GM23338 (cell line): Measurements from ENCODE around the gene SLC6A19. TPM values are rescaled to one million over a fixed set of nuclear protein-coding genes. Genes with fewer than 3 reads are reported as not detected.

ENCODE experiments used
- ATAC-seq: fragments of 200-7000 bp; cut with Tn5 transposase; 3 replicates; pipeline ENCODE4 v1.9.1; 2020
- DNase-seq: peaks from one replicate; pipeline ENCODE4 v3.0.0-alpha.2; 2015; ENCODE audit warnings: low spot score
- H2AFZ ChIP-seq: fragments of 200-600 bp; sonication (generic); 2 replicates; pipeline ENCODE4 v1.8.0; 2016; ENCODE audit warnings: antibody characterized with exemption, mild to moderate bottlenecking, moderate library complexity
- H3F3A ChIP-seq: fragments of 200-600 bp; sonication (generic); replicated peaks from 2 replicates; pipeline ENCODE4 v1.8.0; 2017; ENCODE audit warnings: antibody characterized with exemption, mixed run types, low read depth
- H3K27ac ChIP-seq: fragments of 200-600 bp; sonication (generic); 2 replicates; pipeline ENCODE4 v1.6.1; 2016; ENCODE audit warnings: low read depth
- H3K27me3 ChIP-seq: fragments of 200-600 bp; sonication (generic); 2 replicates; pipeline ENCODE4 v1.8.0; 2016; ENCODE audit warnings: mild to moderate bottlenecking, mixed run types, moderate library complexity; ENCODE audit not compliant: insufficient read depth
- H3K36me3 ChIP-seq: fragments of 200-600 bp; sonication (generic); 2 replicates; pipeline ENCODE4 v1.8.0; 2016; ENCODE audit warnings: mild to moderate bottlenecking; ENCODE audit not compliant: insufficient read depth
- H3K4me1 ChIP-seq: fragments of 200-600 bp; sonication (generic); 2 replicates; pipeline ENCODE4 v1.8.0; 2016; ENCODE audit warnings: mild to moderate bottlenecking, moderate library complexity; ENCODE audit not compliant: insufficient read depth
- H3K4me2 ChIP-seq: fragments of 200-600 bp; sonication (generic); 2 replicates; pipeline ENCODE4 v1.7.1; 2017; ENCODE audit warnings: mixed run types
- H3K4me3 ChIP-seq: fragments of 200-600 bp; sonication (generic); 2 replicates; pipeline ENCODE4 v1.6.1; 2016; ENCODE audit warnings: mixed run types
- H3K79me2 ChIP-seq: fragments of 200-600 bp; sonication (generic); replicated peaks from 2 replicates; pipeline ENCODE4 v1.8.0; 2017; ENCODE audit warnings: mild to moderate bottlenecking; ENCODE audit not compliant: insufficient read depth
- H3K9me2 ChIP-seq: fragments of 200-600 bp; sonication (generic); 2 replicates; pipeline ENCODE4 v1.8.0; 2017; ENCODE audit not compliant: insufficient read depth
- H4K20me1 ChIP-seq: fragments of 200-600 bp; sonication (generic); replicated peaks from 2 replicates; pipeline ENCODE4 v1.8.0; 2017; ENCODE audit warnings: mild to moderate bottlenecking; ENCODE audit not compliant: insufficient read depth
- H3K27ac Mint-ChIP-seq: 2 replicates; pipeline ENCODE4 v1.8.0; 2020; ENCODE audit warnings: inconsistent platforms, mild to moderate bottlenecking, moderate library complexity, mixed read lengths
- H3K27me3 Mint-ChIP-seq: 3 replicates; pipeline ENCODE4 v1.8.0; 2022; ENCODE audit warnings: low read depth, mild to moderate bottlenecking, moderate library complexity, mixed read lengths, inconsistent platforms; ENCODE audit not compliant: insufficient read depth, poor library complexity
- H3K36me3 Mint-ChIP-seq: 3 replicates; pipeline ENCODE4 v1.8.0; 2021; ENCODE audit warnings: low read depth, mild to moderate bottlenecking, inconsistent platforms, moderate library complexity, mixed read lengths
- H3K4me1 Mint-ChIP-seq: 3 replicates; pipeline ENCODE4 v1.8.0; 2020; ENCODE audit warnings: mild to moderate bottlenecking, inconsistent platforms, mixed read lengths
- H3K4me3 Mint-ChIP-seq: 3 replicates; pipeline ENCODE4 v1.8.0; 2021; ENCODE audit warnings: moderate library complexity, mild to moderate bottlenecking, inconsistent platforms, mixed read lengths
- H3K9me3 Mint-ChIP-seq: 3 replicates; pipeline ENCODE4 v1.8.0; 2020; ENCODE audit warnings: moderate library complexity, mild to moderate bottlenecking, inconsistent platforms, mixed read lengths
- EZH2phosphoT487 ChIP-seq: fragments of 200-600 bp; sonication (generic); IDR thresholded peaks from one replicate; pipeline ENCODE4 v1.8.1; 2018; ENCODE audit warnings: antibody characterized with exemption; ENCODE audit not compliant: unreplicated experiment
- NANOG ChIP-seq: IDR thresholded peaks from 2 replicates; pipeline ENCODE4 v1.6.1; 2016; ENCODE audit warnings: antibody characterized with exemption, borderline replicate concordance
- POLR2AphosphoS5 ChIP-seq: IDR thresholded peaks from 2 replicates; pipeline ENCODE4 v1.6.1; 2016; ENCODE audit warnings: antibody characterized with exemption, low read depth
- STAT1 ChIP-seq: IDR thresholded peaks from one replicate; pipeline ENCODE4 v1.6.1; 2016; ENCODE audit warnings: antibody characterized with exemption; ENCODE audit not compliant: unreplicated experiment
- ZNF331 ChIP-seq: fragments of 250-450 bp; sonication (Bioruptor Pico); IDR thresholded peaks from 2 replicates; pipeline ENCODE4 v1.5.0; 2020; ENCODE audit warnings: low read depth, mild to moderate bottlenecking, moderate library complexity
- polyA plus RNA-seq: library from polyadenylated mRNA; unstranded; fragments of >200 nt; fragmentation: Nextera tagmentation; extraction: Ambion mirVana; gene quantifications from 2 replicates; pipeline ENCODE4 v1.2.1, GENCODE V29; 2016
- total RNA-seq: library from RNA; depleted of rRNA; stranded (reverse); fragments of >200 nt; shearing (Covaris generic); gene quantifications from 2 replicates; pipeline ENCODE4 v1.2.3, GENCODE V29; 2014
- TF ChIP-seq, protein P1 (sequence below), 2 experiments: fragments of 200-600 bp in 1 of 2; sonication (generic) in 1 of 2; conservative IDR thresholded peaks; 2 replicates each; pipeline versions ENCODE4 v1.5.1 to v1.6.1; 2016 to 2017; ENCODE audit warnings: antibody characterized with exemption in 2 of 2, low read depth in 2 of 2, mild to moderate bottlenecking in 2 of 2, moderate library complexity in 1 of 2
- TF ChIP-seq, protein P2 (sequence below): IDR thresholded peaks from one replicate; pipeline ENCODE4 v1.6.1; 2018; ENCODE audit warnings: antibody characterized with exemption; ENCODE audit not compliant: unreplicated experiment
- TF ChIP-seq, protein P3 (sequence below): IDR thresholded peaks from 2 replicates; pipeline ENCODE4 v1.6.1; 2016; ENCODE audit warnings: antibody characterized with exemption

SLC6A19 gene
- total and polyA plus RNA-seq, 2 experiments from 2014 or later = not detected

DNA sequence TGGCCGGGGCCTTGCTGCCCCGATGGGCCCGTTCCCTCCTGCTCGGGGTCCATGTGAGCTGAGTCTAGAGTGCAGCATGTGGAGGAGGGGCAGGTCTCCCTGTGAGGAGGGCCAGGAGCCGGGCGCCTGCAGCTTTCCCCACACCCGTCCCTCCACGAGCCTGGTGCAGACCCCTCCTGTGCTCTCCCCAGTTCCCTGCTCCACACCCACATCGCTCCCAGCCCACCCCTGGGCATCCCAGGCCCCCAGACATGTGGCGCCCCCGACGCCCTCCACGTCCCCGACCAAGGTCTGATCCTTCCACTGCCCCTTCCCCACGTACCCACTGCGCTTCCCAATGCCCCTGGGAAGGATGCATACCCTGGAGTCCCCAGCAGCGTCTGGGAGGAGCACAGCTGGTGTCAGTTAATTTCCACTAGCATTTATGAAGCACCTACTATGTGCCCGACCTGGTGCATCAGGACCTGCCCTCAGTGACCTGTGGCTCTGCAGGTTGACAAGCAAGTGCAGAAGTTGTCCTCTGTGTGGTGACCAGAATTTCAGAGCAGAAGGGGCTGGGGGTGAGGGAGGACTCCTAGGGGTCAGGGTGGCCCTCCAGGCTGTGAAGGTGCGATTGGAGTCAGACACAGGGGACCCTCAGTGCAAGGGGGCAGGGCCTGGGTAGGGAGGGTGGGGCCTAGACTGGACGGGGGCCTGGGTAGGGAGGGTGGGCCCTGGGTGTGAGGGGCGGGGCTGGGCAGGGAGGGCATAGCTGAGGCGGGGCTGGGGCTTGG, 13.0 kb downstream of the SLC6A19 start:
- H3K4me3 Mint-ChIP-seq = no peak overlapping the region
- H3K4me1 Mint-ChIP-seq = peaks cover 3% of the 10 kb centered on the region; the same call in 2 of the 3 replicates
- H3K36me3 Mint-ChIP-seq = no peaks in the 10 kb centered on the region; the same call in 2 of the 3 replicates
- Histone ChIP-seq H3K4me3 (no peak overlapping the region), H3K4me2 (no peak overlapping the region), H3K36me3 (no peaks in the 10 kb centered on the region), H3F3A (no peaks in the 10 kb centered on the region), H2AFZ (no peak overlapping the region), H3K27ac (no peak overlapping the region), H3K9me2 (no peaks in the 10 kb centered on the region), H3K27me3 (no peaks in the 10 kb centered on the region), H3K4me1 (no peaks in the 10 kb centered on the region), H3K79me2 (no peaks in the 10 kb centered on the region), H4K20me1 (no peaks in the 10 kb centered on the region)
- ATAC-seq (no peak), DNase-seq (no peak)
- H3K27me3 Mint-ChIP-seq = peaks cover 4% of the 10 kb centered on the region
- peaks cover 3% of the 10 kb centered on the region; the same call in 1 of the 3 replicates for H3K9me3 Mint-ChIP-seq
- no peak overlapping the region for H3K27ac Mint-ChIP-seq
- TF ChIP-seq STAT1 = no peak
- TF ChIP-seq, protein P1, sequence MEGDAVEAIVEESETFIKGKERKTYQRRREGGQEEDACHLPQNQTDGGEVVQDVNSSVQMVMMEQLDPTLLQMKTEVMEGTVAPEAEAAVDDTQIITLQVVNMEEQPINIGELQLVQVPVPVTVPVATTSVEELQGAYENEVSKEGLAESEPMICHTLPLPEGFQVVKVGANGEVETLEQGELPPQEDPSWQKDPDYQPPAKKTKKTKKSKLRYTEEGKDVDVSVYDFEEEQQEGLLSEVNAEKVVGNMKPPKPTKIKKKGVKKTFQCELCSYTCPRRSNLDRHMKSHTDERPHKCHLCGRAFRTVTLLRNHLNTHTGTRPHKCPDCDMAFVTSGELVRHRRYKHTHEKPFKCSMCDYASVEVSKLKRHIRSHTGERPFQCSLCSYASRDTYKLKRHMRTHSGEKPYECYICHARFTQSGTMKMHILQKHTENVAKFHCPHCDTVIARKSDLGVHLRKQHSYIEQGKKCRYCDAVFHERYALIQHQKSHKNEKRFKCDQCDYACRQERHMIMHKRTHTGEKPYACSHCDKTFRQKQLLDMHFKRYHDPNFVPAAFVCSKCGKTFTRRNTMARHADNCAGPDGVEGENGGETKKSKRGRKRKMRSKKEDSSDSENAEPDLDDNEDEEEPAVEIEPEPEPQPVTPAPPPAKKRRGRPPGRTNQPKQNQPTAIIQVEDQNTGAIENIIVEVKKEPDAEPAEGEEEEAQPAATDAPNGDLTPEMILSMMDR (conservative IDR thresholded peaks at IDR 0.05; ENCODE audit: low read depth in 2 of 2) = no peak

DNA sequence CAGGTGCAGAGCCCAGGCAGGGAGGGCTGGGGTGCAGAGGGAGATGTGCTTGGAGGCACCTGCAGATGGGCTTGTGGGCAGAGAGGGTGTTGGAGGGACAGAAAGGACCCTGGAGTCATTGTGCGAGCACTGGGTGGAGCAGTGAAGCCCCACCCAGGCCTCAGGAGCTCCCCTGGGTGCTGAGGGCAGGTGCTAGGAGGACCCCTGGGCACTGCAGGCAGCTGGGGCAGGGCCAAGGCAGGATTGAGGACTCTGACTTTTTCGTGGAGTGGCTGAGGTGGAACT, 13.5 kb downstream of the SLC6A19 start:
- peaks cover 4% of the 10 kb centered on the region for H3K27me3 Mint-ChIP-seq
- H3K27ac Mint-ChIP-seq = no peak overlapping the region
- H3K4me3 ChIP-seq = no peak overlapping the region
- H3K36me3 Mint-ChIP-seq = no peaks in the 10 kb centered on the region; the same call in 2 of the 3 replicates
- no peak overlapping the region for H3K4me2 ChIP-seq
- peaks cover 3% of the 10 kb centered on the region; the same call in 1 of the 3 replicates for H3K9me3 Mint-ChIP-seq
- no peak overlapping the region for H2AFZ ChIP-seq
- H3K4me3 Mint-ChIP-seq = no peak overlapping the region
- H3K27me3 ChIP-seq = no peaks in the 10 kb centered on the region
- no peaks in the 10 kb centered on the region for H3K79me2 ChIP-seq
- H3K27ac ChIP-seq = no peak overlapping the region
- ATAC-seq (no peak), DNase-seq (no peak)
- no peaks in the 10 kb centered on the region for H3K36me3 ChIP-seq
- H3K4me1 ChIP-seq = no peaks in the 10 kb centered on the region
- H3K9me2 ChIP-seq = no peaks in the 10 kb centered on the region
- peaks cover 3% of the 10 kb centered on the region; the same call in 2 of the 3 replicates for H3K4me1 Mint-ChIP-seq
- H3F3A ChIP-seq = no peaks in the 10 kb centered on the region
- no peaks in the 10 kb centered on the region for H4K20me1 ChIP-seq
- TF ChIP-seq POLR2AphosphoS5 (no peak), STAT1 (no peak), ZNF331 (CRISPR knock-in tag) (no peak), NANOG (no peak), EZH2phosphoT487 (no peak)
- TF ChIP-seq, protein P2, sequence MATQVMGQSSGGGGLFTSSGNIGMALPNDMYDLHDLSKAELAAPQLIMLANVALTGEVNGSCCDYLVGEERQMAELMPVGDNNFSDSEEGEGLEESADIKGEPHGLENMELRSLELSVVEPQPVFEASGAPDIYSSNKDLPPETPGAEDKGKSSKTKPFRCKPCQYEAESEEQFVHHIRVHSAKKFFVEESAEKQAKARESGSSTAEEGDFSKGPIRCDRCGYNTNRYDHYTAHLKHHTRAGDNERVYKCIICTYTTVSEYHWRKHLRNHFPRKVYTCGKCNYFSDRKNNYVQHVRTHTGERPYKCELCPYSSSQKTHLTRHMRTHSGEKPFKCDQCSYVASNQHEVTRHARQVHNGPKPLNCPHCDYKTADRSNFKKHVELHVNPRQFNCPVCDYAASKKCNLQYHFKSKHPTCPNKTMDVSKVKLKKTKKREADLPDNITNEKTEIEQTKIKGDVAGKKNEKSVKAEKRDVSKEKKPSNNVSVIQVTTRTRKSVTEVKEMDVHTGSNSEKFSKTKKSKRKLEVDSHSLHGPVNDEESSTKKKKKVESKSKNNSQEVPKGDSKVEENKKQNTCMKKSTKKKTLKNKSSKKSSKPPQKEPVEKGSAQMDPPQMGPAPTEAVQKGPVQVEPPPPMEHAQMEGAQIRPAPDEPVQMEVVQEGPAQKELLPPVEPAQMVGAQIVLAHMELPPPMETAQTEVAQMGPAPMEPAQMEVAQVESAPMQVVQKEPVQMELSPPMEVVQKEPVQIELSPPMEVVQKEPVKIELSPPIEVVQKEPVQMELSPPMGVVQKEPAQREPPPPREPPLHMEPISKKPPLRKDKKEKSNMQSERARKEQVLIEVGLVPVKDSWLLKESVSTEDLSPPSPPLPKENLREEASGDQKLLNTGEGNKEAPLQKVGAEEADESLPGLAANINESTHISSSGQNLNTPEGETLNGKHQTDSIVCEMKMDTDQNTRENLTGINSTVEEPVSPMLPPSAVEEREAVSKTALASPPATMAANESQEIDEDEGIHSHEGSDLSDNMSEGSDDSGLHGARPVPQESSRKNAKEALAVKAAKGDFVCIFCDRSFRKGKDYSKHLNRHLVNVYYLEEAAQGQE = no peak
- TF ChIP-seq, protein P1 (conservative IDR thresholded peaks at IDR 0.05; ENCODE audit: low read depth in 2 of 2) = no peak
- TF ChIP-seq, protein P3, sequence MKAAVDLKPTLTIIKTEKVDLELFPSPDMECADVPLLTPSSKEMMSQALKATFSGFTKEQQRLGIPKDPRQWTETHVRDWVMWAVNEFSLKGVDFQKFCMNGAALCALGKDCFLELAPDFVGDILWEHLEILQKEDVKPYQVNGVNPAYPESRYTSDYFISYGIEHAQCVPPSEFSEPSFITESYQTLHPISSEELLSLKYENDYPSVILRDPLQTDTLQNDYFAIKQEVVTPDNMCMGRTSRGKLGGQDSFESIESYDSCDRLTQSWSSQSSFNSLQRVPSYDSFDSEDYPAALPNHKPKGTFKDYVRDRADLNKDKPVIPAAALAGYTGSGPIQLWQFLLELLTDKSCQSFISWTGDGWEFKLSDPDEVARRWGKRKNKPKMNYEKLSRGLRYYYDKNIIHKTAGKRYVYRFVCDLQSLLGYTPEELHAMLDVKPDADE = no peak
